OCI-LY7 (cell line): ENCODE results near the gene ANKS1B.

Experiments used
- CTCF ChIP-seq: fragments of 200-600 bp; sonication (generic); conservative IDR thresholded peaks from 2 replicates; pipeline ENCODE4 v1.5.1; 2014; ENCODE audit warnings: mild to moderate bottlenecking, antibody characterized with exemption, low read length, moderate library complexity, mixed read lengths
- EZH2phosphoT487 ChIP-seq: fragments of 200-600 bp; sonication (generic); IDR thresholded peaks from 2 replicates; pipeline ENCODE4 v1.6.1; 2018; ENCODE audit warnings: low read depth, borderline replicate concordance, mild to moderate bottlenecking, mixed run types, antibody characterized with exemption, low read length, moderate library complexity, mixed read lengths

- TF ChIP-seq CTCF (no peak), EZH2phosphoT487 (no peak)
Observed at GRCh38 chr12:99644629-99645028, 340.1 kb downstream of the ANKS1B start.
